GM13976 (cell line): ENCODE measurements around the gene MPRIP.

Experiments used
- DNase-seq: peaks from one replicate; pipeline ENCODE4 v3.0.0; 2012; ENCODE audit warnings: low spot score
- CTCF ChIP-seq: IDR thresholded peaks from 2 replicates; pipeline ENCODE4 v1.5.1; 2012; ENCODE audit warnings: borderline replicate concordance, mild to moderate bottlenecking; ENCODE audit not compliant: insufficient read depth; ENCODE audit errors: extremely low read depth, missing control alignments, control extremely low read depth
- in situ Hi-C: fragments of 300-500 bp; cut with MboI; formaldehyde crosslinking; loops from one replicate; pipeline ENCODE4 v1.12.0; 2022; ENCODE audit warnings: low sequenced_read_pairs, mixed read lengths, inconsistent platforms; ENCODE audit not compliant: unreplicated experiment

MPRIP gene

GRCh38 chr17:17150448-17150800 is 108.2 kb downstream of the MPRIP start:
- no peak for TF ChIP-seq CTCF
- in situ Hi-C loops, result no loop called here
- no peak for DNase-seq

- no peak for DNase-seq
- TF ChIP-seq CTCF, result no peak
- in situ Hi-C loops, result no loop called here
Measured at GRCh38 chr17:17151055-17151454, 108.8 kb downstream of the MPRIP start.

GRCh38 chr17:17151541-17151940 is 109.3 kb downstream of the MPRIP start:
- in situ Hi-C loops, result no loop called here
- TF ChIP-seq CTCF, result no peak
- DNase-seq, result no peak

GRCh38 chr17:17151962-17152361 is 109.7 kb downstream of the MPRIP start:
- no peak for DNase-seq
- in situ Hi-C loops, result no loop called here
- no peak for TF ChIP-seq CTCF

- no peak for TF ChIP-seq CTCF
- no peak for DNase-seq
- in situ Hi-C loops, result no loop called here
Measured at GRCh38 chr17:17152385-17152784, 110.1 kb downstream of the MPRIP start.

GRCh38 chr17:17153071-17153470 is 110.8 kb downstream of the MPRIP start:
- in situ Hi-C loops, result no loop called here
- no peak for TF ChIP-seq CTCF
- no peak for DNase-seq

- TF ChIP-seq CTCF, result no peak
- in situ Hi-C loops, result no loop called here
- DNase-seq, result no peak
Measured at GRCh38 chr17:17153709-17154108, 111.5 kb downstream of the MPRIP start.
